GM19372 (cell line): ENCODE results near the gene MICU1.
A peak's percentile ranks its signal among the peaks of the same experiment; 100 is the strongest.
"Not testable (repeated sequence)": the region's sequence is repeated elsewhere in the genome, so short reads cannot be mapped to it uniquely, and the experiment has no call there.

Experiments used
- ATAC-seq: cut with Tn5 transposase; IDR thresholded peaks from one replicate; pipeline ENCODE4 v1.9.1; 2021; ENCODE audit warnings: mild to moderate bottlenecking, low read depth, moderate library complexity; ENCODE audit not compliant: unreplicated experiment

Gene MICU1

GRCh38 chr10:72625608-72626443 is at the start of gene MICU1:
MICU1 (minus strand) TSS chr10:72626079; CDS start chr10:72566793, 59,286 bp downstream.
- ATAC-seq: peak; percentile 96

GRCh38 chr10:72674174-72674573 is 48.3 kb upstream of the MICU1 start:
- ATAC-seq: not testable (repeated sequence)

GRCh38 chr10:72673280-72673679 is 47.4 kb upstream of the MICU1 start:
- no peak for ATAC-seq

GRCh38 chr10:72667207-72667864 is 41.5 kb upstream of the MICU1 start:
- ATAC-seq: no peak

GRCh38 chr10:72665925-72666324 is 40.0 kb upstream of the MICU1 start:
- ATAC-seq: no peak

- ATAC-seq: no peak
These were observed 38.1 kb upstream of the MICU1 start for GRCh38 chr10:72663971-72664370.

GRCh38 chr10:72661431-72661830 is 35.6 kb upstream of the MICU1 start:
- ATAC-seq: no peak

GRCh38 chr10:72660220-72660619 is 34.3 kb upstream of the MICU1 start:
- ATAC-seq: no peak

GRCh38 chr10:72659694-72660093 is 33.8 kb upstream of the MICU1 start:
- no peak for ATAC-seq

- no peak for ATAC-seq
These were observed 33.0 kb upstream of the MICU1 start for GRCh38 chr10:72658696-72659400.

- ATAC-seq: no peak
These were observed 28.8 kb upstream of the MICU1 start for GRCh38 chr10:72654720-72655119.

GRCh38 chr10:72653383-72654096 is 27.7 kb upstream of the MICU1 start:
- ATAC-seq: no peak

GRCh38 chr10:72649291-72649690 is 23.4 kb upstream of the MICU1 start:
- ATAC-seq: no peak

- ATAC-seq: no peak
These were observed 22.4 kb upstream of the MICU1 start for GRCh38 chr10:72648301-72648700.

- not testable (repeated sequence) for ATAC-seq
These were observed 21.1 kb upstream of the MICU1 start for GRCh38 chr10:72646971-72647370.

- no peak for ATAC-seq
These were observed 19.5 kb upstream of the MICU1 start for GRCh38 chr10:72645263-72645858.

- no peak for ATAC-seq
These were observed 16.4 kb upstream of the MICU1 start for GRCh38 chr10:72642318-72642717.

GRCh38 chr10:72639441-72639873 is 13.6 kb upstream of the MICU1 start:
- no peak for ATAC-seq

GRCh38 chr10:72638586-72639440 is 12.9 kb upstream of the MICU1 start:
- ATAC-seq: no peak
